ENCODE results near the gene BAIAP2L1. TPM values are rescaled to one million over a fixed set of nuclear protein-coding genes. Genes with fewer than 3 reads are reported as not detected.

The BAIAP2L1 gene
- total RNA-seq, 1 experiment from 2014 or later: 63.8 TPM

DNA sequence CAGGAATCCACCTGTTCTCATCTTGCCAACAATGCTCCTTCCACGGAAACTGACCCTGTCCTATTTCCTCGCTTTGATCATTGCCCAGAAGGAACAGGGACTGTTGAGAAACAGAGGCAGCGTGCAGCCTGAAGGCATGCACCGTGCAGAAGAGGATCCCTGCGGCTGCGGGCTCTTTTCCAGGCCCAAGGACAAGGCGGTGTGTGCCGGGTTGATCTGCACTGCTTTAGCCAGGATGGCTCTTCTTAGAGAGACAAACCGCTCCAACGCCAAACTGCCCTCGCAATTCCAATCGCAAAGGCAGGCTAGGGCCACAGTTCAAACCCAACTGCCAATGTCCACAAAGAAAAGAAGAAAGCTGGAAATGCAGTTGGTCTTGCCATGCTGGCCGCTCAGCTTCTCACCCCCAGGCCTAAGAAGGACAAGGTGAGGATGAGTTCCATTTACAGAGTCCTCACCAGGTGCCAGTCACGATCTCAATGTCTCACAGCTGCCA, 92.9 kb downstream of the BAIAP2L1 start:
- BruUV-seq (replicated peaks): no TSS peak
- TF ChIP-seq, protein P1, sequence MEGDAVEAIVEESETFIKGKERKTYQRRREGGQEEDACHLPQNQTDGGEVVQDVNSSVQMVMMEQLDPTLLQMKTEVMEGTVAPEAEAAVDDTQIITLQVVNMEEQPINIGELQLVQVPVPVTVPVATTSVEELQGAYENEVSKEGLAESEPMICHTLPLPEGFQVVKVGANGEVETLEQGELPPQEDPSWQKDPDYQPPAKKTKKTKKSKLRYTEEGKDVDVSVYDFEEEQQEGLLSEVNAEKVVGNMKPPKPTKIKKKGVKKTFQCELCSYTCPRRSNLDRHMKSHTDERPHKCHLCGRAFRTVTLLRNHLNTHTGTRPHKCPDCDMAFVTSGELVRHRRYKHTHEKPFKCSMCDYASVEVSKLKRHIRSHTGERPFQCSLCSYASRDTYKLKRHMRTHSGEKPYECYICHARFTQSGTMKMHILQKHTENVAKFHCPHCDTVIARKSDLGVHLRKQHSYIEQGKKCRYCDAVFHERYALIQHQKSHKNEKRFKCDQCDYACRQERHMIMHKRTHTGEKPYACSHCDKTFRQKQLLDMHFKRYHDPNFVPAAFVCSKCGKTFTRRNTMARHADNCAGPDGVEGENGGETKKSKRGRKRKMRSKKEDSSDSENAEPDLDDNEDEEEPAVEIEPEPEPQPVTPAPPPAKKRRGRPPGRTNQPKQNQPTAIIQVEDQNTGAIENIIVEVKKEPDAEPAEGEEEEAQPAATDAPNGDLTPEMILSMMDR (IDR thresholded peaks at IDR 0.05; ENCODE audit: unreplicated experiment): no peak
- Mint-ChIP-seq H3K4me1 (ENCODE audit: low read depth, unreplicated experiment) (no peaks in the 10 kb centered on the region), H3K27me3 (ENCODE audit: unreplicated experiment) (no peaks in the 10 kb centered on the region), H3K4me3 (ENCODE audit: low read depth, unreplicated experiment) (no peak overlapping the region), H3K9me3 (ENCODE audit: low read depth, unreplicated experiment) (no peaks in the 10 kb centered on the region), H3K36me3 (ENCODE audit: insufficient read depth, unreplicated experiment) (peaks cover 63% of the 10 kb centered on the region), H3K27ac (ENCODE audit: unreplicated experiment) (no peak overlapping the region)
- CTCF ChIA-PET: no interaction called here
- intact Hi-C loops (cut with micrococcal nuclease; ENCODE audit: unreplicated experiment): no loop called here
- no peak for DNase-seq

DNA sequence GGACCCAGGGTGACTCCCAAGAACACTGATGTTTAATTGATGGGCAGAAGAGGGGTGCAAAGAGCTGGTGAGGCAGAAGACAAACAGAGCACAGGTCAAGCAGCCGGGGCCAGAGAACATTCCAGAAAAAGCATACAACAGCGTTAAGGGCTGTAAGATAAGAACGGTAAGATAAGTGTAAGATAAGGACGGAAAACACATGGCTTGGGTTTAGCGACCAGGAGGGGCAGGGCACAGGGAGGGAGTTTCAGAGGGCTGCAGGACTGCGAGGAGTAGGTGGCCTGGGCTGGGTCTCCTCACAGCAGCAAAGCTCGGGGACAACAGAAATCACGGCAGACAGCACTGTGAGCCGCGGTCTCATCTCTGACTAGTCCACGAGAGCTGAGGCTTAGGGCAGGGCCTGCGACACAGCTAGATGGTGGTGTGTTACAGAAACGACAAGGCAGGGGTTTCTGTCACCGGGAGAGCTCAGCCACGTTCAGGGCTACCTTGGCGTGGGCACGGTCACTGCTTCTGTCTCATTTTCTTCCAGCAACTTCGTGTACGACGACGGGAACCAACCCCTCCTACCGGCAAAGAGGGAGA, 94.8 kb downstream of the BAIAP2L1 start:
- intact Hi-C loops (cut with micrococcal nuclease; ENCODE audit: unreplicated experiment): no loop called here
- H3K27me3 Mint-ChIP-seq (ENCODE audit: unreplicated experiment): no peaks in the 10 kb centered on the region
- no peaks in the 10 kb centered on the region for H3K4me1 Mint-ChIP-seq (ENCODE audit: low read depth, unreplicated experiment)
- peaks cover 51% of the 10 kb centered on the region for H3K36me3 Mint-ChIP-seq (ENCODE audit: insufficient read depth, unreplicated experiment)
- no TSS peak for BruUV-seq (replicated peaks)
- DNase-seq: no peak
- H3K4me3 Mint-ChIP-seq (ENCODE audit: low read depth, unreplicated experiment): no peak overlapping the region
- H3K27ac Mint-ChIP-seq (ENCODE audit: unreplicated experiment): peak overlapping the region; percentile 21
- no peaks in the 10 kb centered on the region for H3K9me3 Mint-ChIP-seq (ENCODE audit: low read depth, unreplicated experiment)
- TF ChIP-seq, protein P1 (IDR thresholded peaks at IDR 0.05; ENCODE audit: unreplicated experiment): no peak
- CTCF ChIA-PET: no interaction called here

DNA sequence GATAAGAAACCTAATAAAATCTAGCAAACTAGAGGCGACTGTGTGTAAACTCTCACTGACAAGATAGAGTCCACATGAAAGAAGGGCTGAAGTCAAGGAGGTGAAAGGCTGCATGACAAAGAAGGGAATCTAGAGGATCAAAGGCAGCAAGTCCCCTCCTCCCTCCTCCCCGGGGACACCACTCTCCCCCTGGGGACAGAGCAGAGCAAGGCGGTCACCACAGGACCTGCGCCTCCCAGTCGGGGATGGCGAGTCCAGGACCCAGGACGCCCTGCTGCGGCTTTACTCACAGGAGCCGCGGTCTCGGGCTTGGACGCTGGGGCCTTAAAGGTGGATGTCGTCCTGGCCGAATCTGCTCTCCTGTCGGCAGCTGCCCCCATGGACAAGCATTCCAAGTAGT, 97.0 kb downstream of the BAIAP2L1 start:
- Mint-ChIP-seq H3K27ac (ENCODE audit: unreplicated experiment) (no peak overlapping the region), H3K4me3 (ENCODE audit: low read depth, unreplicated experiment) (no peak overlapping the region), H3K27me3 (ENCODE audit: unreplicated experiment) (no peaks in the 10 kb centered on the region), H3K36me3 (ENCODE audit: insufficient read depth, unreplicated experiment) (peaks cover 58% of the 10 kb centered on the region), H3K9me3 (ENCODE audit: low read depth, unreplicated experiment) (no peaks in the 10 kb centered on the region), H3K4me1 (ENCODE audit: low read depth, unreplicated experiment) (no peaks in the 10 kb centered on the region)
- CTCF ChIA-PET: no interaction called here
- TF ChIP-seq, protein P1 (IDR thresholded peaks at IDR 0.05; ENCODE audit: unreplicated experiment): no peak
- no peak for DNase-seq
- BruUV-seq (replicated peaks): no TSS peak
- intact Hi-C loops (cut with micrococcal nuclease; ENCODE audit: unreplicated experiment): no loop called here

DNA sequence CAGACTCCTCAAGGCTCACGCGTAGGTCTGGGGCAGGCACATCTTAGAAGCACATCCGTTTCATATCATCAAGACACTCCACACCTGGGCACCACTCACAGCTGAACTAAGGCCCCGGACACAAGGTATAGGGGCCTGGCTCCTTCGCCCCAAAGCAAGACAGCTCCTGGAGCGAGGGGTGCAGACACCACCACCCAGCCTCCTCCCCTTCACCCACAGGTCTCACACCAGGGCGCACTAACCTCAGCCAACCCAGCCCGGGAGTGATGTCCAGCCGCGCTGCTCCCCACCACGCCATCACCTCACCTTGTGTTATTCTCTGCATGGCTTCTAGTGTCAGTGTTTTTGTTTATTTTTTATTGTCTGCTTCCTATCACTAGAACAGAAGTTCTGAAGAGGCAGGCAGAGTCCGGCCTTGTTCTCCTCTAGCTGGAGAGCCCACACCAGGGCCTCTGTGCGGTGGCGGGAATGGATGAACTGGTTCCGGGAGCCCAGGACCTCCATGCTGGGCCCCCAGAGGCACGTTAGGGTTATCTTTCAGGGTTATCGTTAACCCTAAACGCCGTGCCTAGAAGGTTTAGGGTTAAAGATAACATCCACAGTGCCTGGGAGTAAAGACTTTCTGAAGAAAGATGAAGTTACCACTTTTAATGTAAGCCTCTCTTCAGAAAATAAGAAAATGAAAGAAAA, 97.6 kb downstream of the BAIAP2L1 start:
- TF ChIP-seq, protein P1 (IDR thresholded peaks at IDR 0.05; ENCODE audit: unreplicated experiment): no peak
- Mint-ChIP-seq H3K27ac (ENCODE audit: unreplicated experiment) (no peak overlapping the region), H3K9me3 (ENCODE audit: low read depth, unreplicated experiment) (no peaks in the 10 kb centered on the region), H3K4me3 (ENCODE audit: low read depth, unreplicated experiment) (no peak overlapping the region), H3K27me3 (ENCODE audit: unreplicated experiment) (no peaks in the 10 kb centered on the region), H3K36me3 (ENCODE audit: insufficient read depth, unreplicated experiment) (peaks cover 54% of the 10 kb centered on the region), H3K4me1 (ENCODE audit: low read depth, unreplicated experiment) (no peaks in the 10 kb centered on the region)
- no peak for DNase-seq
- BruUV-seq (replicated peaks): no TSS peak
- CTCF ChIA-PET: no interaction called here
- intact Hi-C loops (cut with micrococcal nuclease; ENCODE audit: unreplicated experiment): no loop called here

Data from Calu3 (cell line).